ENCODE data around the gene PSMA2. TPM values are rescaled to one million over a fixed set of nuclear protein-coding genes. Genes with fewer than 3 reads are reported as not detected.

PSMA2 gene
- total RNA-seq, 1 donor from 2014 or later, result 52.3 TPM

DNA sequence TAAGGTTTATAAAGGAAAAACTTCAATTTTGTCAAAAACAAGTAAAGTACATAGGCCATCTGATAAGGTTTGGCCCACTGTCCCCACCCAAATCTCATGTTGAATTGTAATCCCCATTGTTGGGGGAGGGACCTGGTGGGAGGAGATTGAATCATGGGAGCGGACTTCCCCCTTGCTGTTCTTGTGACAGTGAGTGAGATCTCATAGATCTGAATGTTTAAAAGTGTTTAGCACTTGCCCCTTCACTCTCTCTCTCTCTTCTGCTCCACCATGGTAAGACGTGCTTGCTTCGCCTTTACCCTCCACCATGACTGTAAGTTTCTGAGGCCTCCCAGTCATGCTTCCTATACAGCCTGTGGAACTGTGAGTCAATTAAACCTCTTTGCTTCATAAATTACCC, 18.4 kb upstream of the PSMA2 start:
- DNase-seq (no peak), ATAC-seq (no peak)
- TF ChIP-seq CTCF (IDR thresholded peaks at IDR 0.05), result no peak
- Histone ChIP-seq H3K27me3 (ENCODE audit: low read depth) (no peaks in the 10 kb centered on the region), H3K4me3 (no peak overlapping the region), H3K36me3 (no peaks in the 10 kb centered on the region), H3K9me3 (no peaks in the 10 kb centered on the region), H3K27ac (no peak overlapping the region), H3K4me1 (no peaks in the 10 kb centered on the region)
- intact Hi-C loops (cut with DNase I), result no loop called here

DNA sequence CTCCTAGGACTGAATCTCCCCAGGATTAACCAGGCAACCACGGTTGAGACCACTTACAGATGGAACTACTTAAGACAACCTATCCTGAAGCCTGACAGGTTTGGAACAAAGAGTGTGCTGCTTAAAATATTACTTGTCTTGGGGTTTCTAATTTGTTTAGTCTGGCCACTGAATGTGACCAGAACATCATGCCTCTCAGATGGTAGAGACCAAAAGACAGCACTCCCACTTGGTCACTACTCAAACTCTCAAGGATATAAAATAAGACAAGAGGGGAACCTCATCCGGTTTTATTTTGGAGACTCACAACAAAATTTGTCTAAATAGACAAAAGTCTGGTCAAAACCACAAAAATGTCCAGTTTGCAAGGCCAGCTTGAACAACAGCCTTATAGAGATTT, 15.5 kb upstream of the PSMA2 start:
- H3K9me3 ChIP-seq, result no peaks in the 10 kb centered on the region
- no peaks in the 10 kb centered on the region for H3K36me3 ChIP-seq
- TF ChIP-seq CTCF (IDR thresholded peaks at IDR 0.05), result no peak
- H3K4me3 ChIP-seq, result no peak overlapping the region
- DNase-seq (no peak), ATAC-seq (no peak)
- no peaks in the 10 kb centered on the region for H3K27me3 ChIP-seq (ENCODE audit: low read depth)
- intact Hi-C loops (cut with DNase I), result no loop called here
- no peaks in the 10 kb centered on the region for H3K4me1 ChIP-seq
- no peak overlapping the region for H3K27ac ChIP-seq

- peak; percentile 23 to 29 for ATAC-seq
Observed at GRCh38 chr7:42946627-42946950, 14.6 kb upstream of the PSMA2 start.

GRCh38 chr7:42945821-42946626, 14.1 kb upstream of the PSMA2 start:
- TF ChIP-seq CTCF (IDR thresholded peaks at IDR 0.05), result no peak
- H3K27ac ChIP-seq, result no peak overlapping the region
- H3K36me3 ChIP-seq, result no peaks in the 10 kb centered on the region
- H3K9me3 ChIP-seq, result no peaks in the 10 kb centered on the region
- H3K4me3 ChIP-seq, result no peak overlapping the region
- H3K4me1 ChIP-seq, result no peaks in the 10 kb centered on the region
- intact Hi-C loops (cut with DNase I), result no loop called here
- no peaks in the 10 kb centered on the region for H3K27me3 ChIP-seq (ENCODE audit: low read depth)
- peak; percentile 43 to 59 for ATAC-seq
- no peak for DNase-seq

More at GRCh38 chr7:42946627-42946950, 14.6 kb upstream of the PSMA2 start:
- H3K27me3 ChIP-seq (ENCODE audit: low read depth), result no peaks in the 10 kb centered on the region
- H3K36me3 ChIP-seq, result no peaks in the 10 kb centered on the region
- H3K4me1 ChIP-seq, result no peaks in the 10 kb centered on the region
- no peaks in the 10 kb centered on the region for H3K9me3 ChIP-seq
- H3K4me3 ChIP-seq, result no peak overlapping the region
- no peak for DNase-seq
- intact Hi-C loops (cut with DNase I), result no loop called here
- TF ChIP-seq CTCF (IDR thresholded peaks at IDR 0.05), result no peak
- H3K27ac ChIP-seq, result no peak overlapping the region

DNA sequence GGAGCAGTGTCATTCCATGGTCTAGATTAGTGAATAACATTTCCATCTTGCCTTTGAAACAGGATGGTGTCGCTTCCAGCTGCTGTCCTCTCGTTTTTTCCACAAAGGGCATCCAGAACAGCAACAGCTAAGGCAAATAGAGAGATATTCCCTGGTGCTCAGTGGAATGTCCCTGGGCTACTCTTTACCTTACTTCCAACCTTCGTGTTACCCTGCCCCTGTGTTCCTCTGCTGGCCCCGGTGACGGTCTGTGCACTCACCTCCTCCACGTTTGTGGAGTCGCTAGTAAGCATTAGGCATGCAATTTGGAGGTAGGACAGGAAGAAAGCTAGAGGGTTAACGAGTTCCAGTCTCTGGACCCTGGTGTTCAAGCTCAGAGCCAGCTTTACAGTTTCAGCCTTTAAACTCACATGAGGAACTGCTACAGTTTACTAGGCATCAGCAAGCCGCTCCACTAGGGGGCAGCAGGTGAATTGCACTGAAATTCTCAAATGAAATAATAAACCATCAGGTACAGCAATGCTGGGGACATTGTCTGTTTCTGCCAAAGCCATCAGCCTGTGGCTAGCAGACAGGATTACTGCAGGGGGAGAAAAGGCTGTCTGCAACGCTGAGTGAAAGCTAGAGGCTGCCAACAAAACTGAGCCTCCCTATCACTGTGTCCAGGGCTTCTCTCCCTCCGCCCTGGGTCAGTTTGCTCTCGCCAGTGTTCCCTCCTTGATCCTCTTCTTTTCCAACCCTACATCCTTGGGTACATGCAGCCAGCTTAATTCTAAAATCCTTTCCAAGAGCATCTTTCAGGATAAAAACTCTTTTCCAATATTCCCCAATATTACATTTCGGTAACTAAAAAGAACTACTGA, 9.2 kb upstream of the PSMA2 start:
- no peaks in the 10 kb centered on the region for H3K27me3 ChIP-seq (ENCODE audit: low read depth)
- peaks cover 38% of the 10 kb centered on the region for H3K36me3 ChIP-seq
- no peaks in the 10 kb centered on the region for H3K9me3 ChIP-seq
- intact Hi-C loops (cut with DNase I), result no loop called here
- ATAC-seq (peak; percentile 72 to 75), DNase-seq (peak; percentile 83)
- no peak overlapping the region for H3K27ac ChIP-seq
- no peaks in the 10 kb centered on the region for H3K4me1 ChIP-seq
- H3K4me3 ChIP-seq, result no peak overlapping the region
- peak; percentile 91 for TF ChIP-seq CTCF (IDR thresholded peaks at IDR 0.05)

Measured in lower lobe of right lung (tissue), 2 donors.